Vagina (tissue), 2 donors: ENCODE results near the gene SLC44A1. TPM values are rescaled to one million over a fixed set of nuclear protein-coding genes. Genes with fewer than 3 reads are reported as not detected.
A peak's percentile ranks its signal among the peaks of the same experiment; 100 is the strongest.

ENCODE experiments used
- DNase-seq, 2 donors: peaks; one replicate each; pipeline ENCODE4 v3.0.0-alpha.2; 2017; ENCODE audit errors: extremely low spot score in 2 of 2
- H3K27ac ChIP-seq: fragments of 200-600 bp; sonication (generic); one replicate; pipeline ENCODE4 v1.5.1; 2019
- H3K27me3 ChIP-seq: fragments of 200-600 bp; sonication (generic); one replicate; pipeline ENCODE4 v1.5.1; 2019
- H3K36me3 ChIP-seq, 2 donors: fragments of 200-600 bp; sonication (generic); one replicate each; pipeline ENCODE4 v1.5.1; 2017 to 2019
- H3K4me1 ChIP-seq: fragments of 200-600 bp; sonication (generic); one replicate; pipeline ENCODE4 v1.5.1; 2019
- H3K4me3 ChIP-seq, 2 donors: fragments of 200-600 bp; sonication (generic); 1 replicate in 1 of 2; 2 replicates in 1 of 2; pipeline ENCODE4 v1.5.1; 2016 to 2019
- H3K9me3 ChIP-seq: fragments of 200-600 bp; sonication (generic); one replicate; pipeline ENCODE4 v1.5.1; 2019
- POLR2A ChIP-seq, 2 donors: fragments of 450-650 bp; IDR thresholded peaks; one replicate each; pipeline ENCODE4 v1.6.1; 2017; ENCODE audit warnings: antibody characterized with exemption in 2 of 2, mild to moderate bottlenecking in 2 of 2, moderate library complexity in 2 of 2
- POLR2AphosphoS5 ChIP-seq, 2 donors: sonication (generic); formaldehyde crosslinking; IDR thresholded peaks; one replicate each; pipeline ENCODE4 v1.9.0; 2017; ENCODE audit warnings: antibody characterized with exemption in 2 of 2, mild to moderate bottlenecking in 2 of 2, low read depth in 1 of 2; ENCODE audit not compliant: insufficient read depth in 1 of 2
- intact Hi-C: fragments of 100-400 bp; cut with DNase I; formaldehyde crosslinking; loops from one replicate; pipeline ENCODE4 v1.15.1; 2023
- total RNA-seq: library from RNA; depleted of rRNA; stranded (reverse); fragments of >200 nt; gene quantifications from one replicate; pipeline ENCODE4 v1.2.3, GENCODE V29; 2016
- TF ChIP-seq, protein P1 (sequence below), 3 experiments: fragments of 450-650 bp in 2 of 3; fragments of 200-600 bp in 1 of 3; sonication (generic) in 1 of 3; IDR thresholded peaks; one replicate each; pipeline ENCODE4 v1.5.1; 2017 to 2019; ENCODE audit warnings: antibody characterized with exemption in 3 of 3, mild to moderate bottlenecking in 2 of 3, moderate library complexity in 2 of 3

Gene SLC44A1
- total RNA-seq, 1 donor from 2014 or later, result 67.3 TPM

DNA sequence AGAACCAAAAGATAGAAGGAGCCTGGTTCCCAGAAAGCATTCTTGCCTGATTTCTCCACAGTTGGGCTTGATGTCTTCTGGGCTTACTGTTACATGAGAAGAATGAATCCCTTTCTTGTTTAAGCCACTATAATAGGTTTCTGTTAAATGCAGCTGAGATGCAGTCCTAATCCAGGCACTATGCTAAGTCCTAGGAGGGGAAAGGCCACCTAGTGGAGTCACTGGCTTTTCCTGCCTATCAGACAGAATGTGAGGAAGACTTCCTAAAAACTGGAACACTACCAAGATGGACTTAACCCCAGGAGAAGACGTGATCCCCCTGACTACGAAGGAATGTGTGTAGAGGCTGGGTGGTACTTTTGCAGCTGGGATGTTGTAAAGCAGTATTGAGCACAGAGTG, 169.1 kb downstream of the SLC44A1 start:
- H3K27ac ChIP-seq, result no peak overlapping the region
- no peak overlapping the region for H3K4me3 ChIP-seq
- no peaks in the 10 kb centered on the region for H3K27me3 ChIP-seq
- TF ChIP-seq, protein P1, sequence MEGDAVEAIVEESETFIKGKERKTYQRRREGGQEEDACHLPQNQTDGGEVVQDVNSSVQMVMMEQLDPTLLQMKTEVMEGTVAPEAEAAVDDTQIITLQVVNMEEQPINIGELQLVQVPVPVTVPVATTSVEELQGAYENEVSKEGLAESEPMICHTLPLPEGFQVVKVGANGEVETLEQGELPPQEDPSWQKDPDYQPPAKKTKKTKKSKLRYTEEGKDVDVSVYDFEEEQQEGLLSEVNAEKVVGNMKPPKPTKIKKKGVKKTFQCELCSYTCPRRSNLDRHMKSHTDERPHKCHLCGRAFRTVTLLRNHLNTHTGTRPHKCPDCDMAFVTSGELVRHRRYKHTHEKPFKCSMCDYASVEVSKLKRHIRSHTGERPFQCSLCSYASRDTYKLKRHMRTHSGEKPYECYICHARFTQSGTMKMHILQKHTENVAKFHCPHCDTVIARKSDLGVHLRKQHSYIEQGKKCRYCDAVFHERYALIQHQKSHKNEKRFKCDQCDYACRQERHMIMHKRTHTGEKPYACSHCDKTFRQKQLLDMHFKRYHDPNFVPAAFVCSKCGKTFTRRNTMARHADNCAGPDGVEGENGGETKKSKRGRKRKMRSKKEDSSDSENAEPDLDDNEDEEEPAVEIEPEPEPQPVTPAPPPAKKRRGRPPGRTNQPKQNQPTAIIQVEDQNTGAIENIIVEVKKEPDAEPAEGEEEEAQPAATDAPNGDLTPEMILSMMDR (IDR thresholded peaks at IDR 0.05), result peak in 2 of 3 experiments; percentile 18 to 29
- TF ChIP-seq POLR2A (IDR thresholded peaks at IDR 0.05), result no peak
- TF ChIP-seq POLR2AphosphoS5 (IDR thresholded peaks at IDR 0.05; ENCODE audit: insufficient read depth in 1 of 2, low read depth in 1 of 2), result no peak
- no peaks in the 10 kb centered on the region for H3K36me3 ChIP-seq
- H3K4me1 ChIP-seq, result peaks cover 5% of the 10 kb centered on the region
- peaks cover 4% of the 10 kb centered on the region for H3K9me3 ChIP-seq
- DNase-seq, result no peak
- intact Hi-C loops, result loop anchor here (10.0 kb wide), 1 partner anchor 259 kb away; no protein-coding TSS in a partner anchor

DNA sequence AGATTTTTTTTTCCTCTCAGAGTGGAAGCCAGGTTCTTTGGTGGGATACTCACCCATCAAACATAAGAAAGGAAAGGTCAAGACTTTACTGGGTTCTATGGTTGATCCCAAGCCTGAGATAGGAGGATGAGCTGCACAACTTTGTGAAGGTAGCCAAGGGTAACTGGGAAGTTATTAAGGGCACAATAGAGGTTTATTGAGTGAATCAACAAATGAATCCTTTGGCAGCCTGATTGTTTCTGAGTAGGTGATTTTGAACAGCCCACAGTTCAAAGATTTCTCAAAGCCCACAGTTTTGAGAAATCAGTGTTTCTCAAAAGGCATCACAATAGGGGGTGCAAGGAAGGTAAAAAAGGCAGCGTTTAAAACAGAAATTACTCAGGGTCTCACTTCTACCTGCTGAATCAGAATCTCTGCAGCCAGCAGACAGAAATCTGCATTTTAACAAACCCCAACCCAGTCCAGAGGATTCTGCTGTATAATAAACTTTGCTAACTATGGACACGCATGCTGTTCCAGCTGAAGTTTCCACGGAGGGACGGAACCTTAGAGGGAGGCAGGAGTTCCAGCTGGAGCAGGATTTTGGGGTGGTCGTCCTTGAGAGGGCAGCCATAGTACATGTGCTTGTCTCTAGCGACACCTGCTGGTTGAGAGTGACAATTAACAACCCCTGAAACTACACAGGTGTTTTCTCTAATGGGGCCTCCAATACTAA, 170.7 kb downstream of the SLC44A1 start:
- no peak overlapping the region for H3K27ac ChIP-seq
- no peak overlapping the region for H3K4me3 ChIP-seq
- H3K27me3 ChIP-seq, result no peaks in the 10 kb centered on the region
- H3K4me1 ChIP-seq, result peaks cover 5% of the 10 kb centered on the region
- TF ChIP-seq, protein P1 (IDR thresholded peaks at IDR 0.05), result peak; percentile 88 to 91 (median 89)
- TF ChIP-seq POLR2AphosphoS5 (IDR thresholded peaks at IDR 0.05; ENCODE audit: insufficient read depth in 1 of 2, low read depth in 1 of 2) (no peak), POLR2A (IDR thresholded peaks at IDR 0.05) (no peak)
- H3K36me3 ChIP-seq, result no peaks in the 10 kb centered on the region
- H3K9me3 ChIP-seq, result peaks cover 4% of the 10 kb centered on the region
- DNase-seq, result no peak
- intact Hi-C loops, result loop anchor here (10.0 kb wide), 1 partner anchor 260 kb away; no protein-coding TSS in a partner anchor

DNA sequence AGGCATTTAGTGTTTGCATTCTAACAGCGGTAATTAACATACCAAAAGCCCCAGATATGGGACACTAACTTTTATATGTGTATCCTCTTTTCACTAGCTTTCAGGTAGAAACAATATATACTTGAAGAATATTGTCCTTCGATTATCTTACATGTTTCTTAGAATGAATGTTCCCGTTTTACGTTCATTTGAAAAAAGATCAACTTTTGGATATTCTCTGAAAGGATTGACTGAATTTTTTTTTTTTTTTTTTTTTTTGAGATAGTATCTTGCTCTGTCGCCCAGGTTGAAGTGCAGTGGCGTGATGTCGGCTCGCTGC, 171.2 kb downstream of the SLC44A1 start:
- intact Hi-C loops, result loop anchor here (10.0 kb wide), 1 partner anchor 261 kb away; no protein-coding TSS in a partner anchor
- no peaks in the 10 kb centered on the region for H3K27me3 ChIP-seq
- H3K9me3 ChIP-seq, result peaks cover 4% of the 10 kb centered on the region
- no peak overlapping the region for H3K27ac ChIP-seq
- no peak for DNase-seq
- no peaks in the 10 kb centered on the region for H3K36me3 ChIP-seq
- H3K4me1 ChIP-seq, result peaks cover 5% of the 10 kb centered on the region
- TF ChIP-seq POLR2A (IDR thresholded peaks at IDR 0.05) (no peak), POLR2AphosphoS5 (IDR thresholded peaks at IDR 0.05; ENCODE audit: insufficient read depth in 1 of 2, low read depth in 1 of 2) (no peak)
- TF ChIP-seq, protein P1 (IDR thresholded peaks at IDR 0.05), result no peak
- H3K4me3 ChIP-seq, result no peak overlapping the region

DNA sequence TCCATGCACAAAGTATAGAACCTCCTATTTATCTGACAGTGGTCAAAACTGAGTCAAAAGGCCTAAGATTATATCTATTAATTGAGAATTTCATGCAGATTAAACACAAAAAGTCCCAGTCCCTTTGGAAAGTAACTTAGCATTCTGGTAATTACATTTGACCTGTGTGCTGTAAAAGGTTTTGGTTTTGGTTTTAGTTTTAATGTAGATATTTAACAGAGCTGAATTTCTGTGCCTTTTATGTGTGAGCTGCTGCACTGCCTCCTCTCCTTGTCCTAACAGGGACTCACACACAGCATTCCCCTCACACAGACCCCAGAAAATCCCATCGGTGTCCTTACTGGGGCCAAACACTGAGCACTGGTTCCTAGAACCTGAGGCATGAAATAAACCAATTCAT, 172.4 kb downstream of the SLC44A1 start:
- intact Hi-C loops, result loop anchor here (10.0 kb wide), 1 partner anchor 262 kb away; no protein-coding TSS in a partner anchor
- Histone ChIP-seq H3K4me3 (no peak overlapping the region), H3K9me3 (no peaks in the 10 kb centered on the region), H3K36me3 (no peaks in the 10 kb centered on the region), H3K4me1 (peaks cover 5% of the 10 kb centered on the region), H3K27me3 (no peaks in the 10 kb centered on the region), H3K27ac (no peak overlapping the region)
- TF ChIP-seq, protein P1 (IDR thresholded peaks at IDR 0.05), result no peak
- TF ChIP-seq POLR2AphosphoS5 (IDR thresholded peaks at IDR 0.05; ENCODE audit: insufficient read depth in 1 of 2, low read depth in 1 of 2) (no peak), POLR2A (IDR thresholded peaks at IDR 0.05) (no peak)
- no peak for DNase-seq
